HG02763 (cell line): Measurements from ENCODE around the gene DAGLA.
"Not testable (repeated sequence)": the region's sequence is repeated elsewhere in the genome, so short reads cannot be mapped to it uniquely, and the experiment has no call there.

Experiments
- ATAC-seq: cut with Tn5 transposase; IDR thresholded peaks from one replicate; pipeline ENCODE4 v1.9.1; 2021; ENCODE audit warnings: mild to moderate bottlenecking, moderate library complexity; ENCODE audit not compliant: unreplicated experiment

The DAGLA gene, protein sequence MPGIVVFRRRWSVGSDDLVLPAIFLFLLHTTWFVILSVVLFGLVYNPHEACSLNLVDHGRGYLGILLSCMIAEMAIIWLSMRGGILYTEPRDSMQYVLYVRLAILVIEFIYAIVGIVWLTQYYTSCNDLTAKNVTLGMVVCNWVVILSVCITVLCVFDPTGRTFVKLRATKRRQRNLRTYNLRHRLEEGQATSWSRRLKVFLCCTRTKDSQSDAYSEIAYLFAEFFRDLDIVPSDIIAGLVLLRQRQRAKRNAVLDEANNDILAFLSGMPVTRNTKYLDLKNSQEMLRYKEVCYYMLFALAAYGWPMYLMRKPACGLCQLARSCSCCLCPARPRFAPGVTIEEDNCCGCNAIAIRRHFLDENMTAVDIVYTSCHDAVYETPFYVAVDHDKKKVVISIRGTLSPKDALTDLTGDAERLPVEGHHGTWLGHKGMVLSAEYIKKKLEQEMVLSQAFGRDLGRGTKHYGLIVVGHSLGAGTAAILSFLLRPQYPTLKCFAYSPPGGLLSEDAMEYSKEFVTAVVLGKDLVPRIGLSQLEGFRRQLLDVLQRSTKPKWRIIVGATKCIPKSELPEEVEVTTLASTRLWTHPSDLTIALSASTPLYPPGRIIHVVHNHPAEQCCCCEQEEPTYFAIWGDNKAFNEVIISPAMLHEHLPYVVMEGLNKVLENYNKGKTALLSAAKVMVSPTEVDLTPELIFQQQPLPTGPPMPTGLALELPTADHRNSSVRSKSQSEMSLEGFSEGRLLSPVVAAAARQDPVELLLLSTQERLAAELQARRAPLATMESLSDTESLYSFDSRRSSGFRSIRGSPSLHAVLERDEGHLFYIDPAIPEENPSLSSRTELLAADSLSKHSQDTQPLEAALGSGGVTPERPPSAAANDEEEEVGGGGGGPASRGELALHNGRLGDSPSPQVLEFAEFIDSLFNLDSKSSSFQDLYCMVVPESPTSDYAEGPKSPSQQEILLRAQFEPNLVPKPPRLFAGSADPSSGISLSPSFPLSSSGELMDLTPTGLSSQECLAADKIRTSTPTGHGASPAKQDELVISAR

DNA sequence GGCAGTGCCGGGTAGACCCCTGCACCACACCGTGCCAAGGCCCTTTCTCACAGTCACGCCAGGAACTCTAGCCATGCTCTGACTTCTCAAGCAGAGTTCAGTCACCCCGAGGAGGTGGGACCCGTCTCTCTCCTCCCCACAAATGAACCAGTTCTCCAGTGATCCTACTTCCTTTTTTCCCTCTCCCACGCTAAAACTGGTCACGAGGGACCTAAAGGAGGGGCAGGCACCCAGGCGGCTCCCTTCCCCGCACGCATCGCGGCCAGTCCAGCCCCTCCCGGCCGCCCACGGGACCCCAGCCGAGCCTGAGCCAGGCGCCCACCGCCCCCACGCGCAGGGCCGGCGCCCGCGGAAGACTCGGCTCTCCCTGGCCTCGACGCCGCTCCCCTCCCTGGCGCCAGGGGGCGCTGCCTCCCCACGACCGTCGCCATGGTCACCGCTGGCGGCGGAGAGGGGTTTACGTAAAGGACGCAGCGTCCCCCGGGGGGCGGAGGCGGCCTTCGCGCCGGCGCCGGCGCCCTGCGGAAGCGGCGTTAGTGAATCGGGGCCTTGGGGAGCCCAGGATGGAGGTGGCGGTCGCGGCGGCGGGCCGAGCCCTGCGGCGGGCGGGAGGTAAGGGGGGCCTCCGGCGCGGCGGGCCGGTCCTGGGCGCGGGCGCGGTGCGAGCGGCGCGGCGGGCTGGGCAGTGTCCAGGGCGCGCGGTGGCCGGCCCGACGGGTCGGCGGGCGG is at the start of gene DAGLA:
DAGLA (plus strand) TSS at position 499 of the 729 bp plus-strand sequence. CDS start 39,765 bp downstream, outside the sequence.
- ATAC-seq, result no peak

DNA sequence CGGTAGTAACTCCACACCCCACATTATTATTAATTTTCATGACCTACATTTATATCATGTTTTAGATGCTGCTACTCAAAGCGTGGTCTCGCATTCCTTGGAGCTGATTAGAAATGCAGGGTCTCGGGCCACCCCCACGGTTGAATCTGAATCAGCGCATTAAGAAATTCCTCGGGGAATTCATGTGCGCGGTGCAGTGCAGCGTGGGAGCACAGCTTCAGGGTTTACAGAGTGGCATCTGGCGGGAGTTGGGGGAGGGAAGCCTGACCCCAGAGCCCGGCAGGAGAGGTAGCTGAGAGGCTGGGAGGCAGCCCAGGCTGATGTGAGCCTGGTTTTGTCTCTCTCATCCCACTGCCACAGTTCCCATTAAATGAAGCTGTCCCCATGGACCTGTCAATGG is 48.1 kb upstream of the DAGLA start:
- ATAC-seq, result no peak

DNA sequence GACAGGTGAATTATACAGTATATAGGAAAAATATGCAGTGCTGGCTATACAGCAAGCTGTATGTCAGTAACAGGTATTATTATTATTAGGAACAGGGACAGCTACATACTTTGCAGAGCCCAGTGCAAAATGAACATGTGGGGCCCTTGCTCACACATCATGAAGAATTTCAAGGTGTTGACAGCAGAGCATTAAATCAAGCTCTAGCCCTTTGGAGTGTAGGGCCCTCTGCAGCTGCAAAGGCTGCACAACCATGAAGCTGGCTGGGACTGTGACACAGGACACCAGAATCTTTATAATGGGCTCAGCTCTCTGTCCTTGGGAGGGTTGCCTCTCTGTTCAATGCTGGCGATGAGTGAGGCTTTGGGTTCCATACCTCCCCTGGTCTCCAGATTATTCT is 44.9 kb upstream of the DAGLA start:
- no peak for ATAC-seq

DNA sequence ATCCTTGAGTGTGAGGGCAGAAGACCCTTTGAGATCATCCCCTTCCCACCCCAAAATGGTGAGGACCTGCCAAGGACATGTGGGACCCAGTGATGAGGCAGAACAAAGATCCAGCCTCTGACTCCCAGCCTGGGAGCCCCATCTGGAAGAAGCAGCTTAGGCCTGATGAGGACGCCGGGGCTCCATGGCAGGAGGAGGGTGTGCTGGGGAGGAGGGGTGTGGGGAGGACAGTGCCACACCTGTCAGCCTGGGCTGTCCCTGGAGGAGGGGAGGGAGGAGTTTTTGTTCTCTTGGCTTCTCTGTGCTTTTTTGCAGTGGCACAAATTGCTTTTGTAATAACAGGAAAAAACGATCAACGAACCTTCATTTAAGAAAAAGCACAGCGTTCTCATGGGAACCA is 44.4 kb upstream of the DAGLA start:
- ATAC-seq, result no peak

DNA sequence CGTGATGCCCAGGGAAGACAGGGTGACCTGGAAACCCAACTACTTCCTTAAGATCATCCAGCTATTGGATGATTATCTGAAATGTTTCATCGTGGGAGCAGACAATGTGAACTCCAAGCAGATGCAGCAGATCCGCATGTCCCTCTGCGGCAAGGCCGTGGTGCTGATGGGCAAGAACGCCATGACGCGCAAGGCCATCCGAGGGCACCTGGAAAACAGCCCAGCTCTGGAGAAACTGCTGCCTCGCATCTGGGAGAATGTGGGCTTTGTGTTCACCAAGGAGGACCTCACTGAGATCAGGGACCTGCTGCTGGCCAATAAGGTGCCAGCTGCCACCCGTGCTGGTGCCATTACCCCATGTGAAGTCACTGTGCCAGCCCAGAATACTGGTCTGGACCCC is 43.5 kb upstream of the DAGLA start:
- ATAC-seq, result no peak

DNA sequence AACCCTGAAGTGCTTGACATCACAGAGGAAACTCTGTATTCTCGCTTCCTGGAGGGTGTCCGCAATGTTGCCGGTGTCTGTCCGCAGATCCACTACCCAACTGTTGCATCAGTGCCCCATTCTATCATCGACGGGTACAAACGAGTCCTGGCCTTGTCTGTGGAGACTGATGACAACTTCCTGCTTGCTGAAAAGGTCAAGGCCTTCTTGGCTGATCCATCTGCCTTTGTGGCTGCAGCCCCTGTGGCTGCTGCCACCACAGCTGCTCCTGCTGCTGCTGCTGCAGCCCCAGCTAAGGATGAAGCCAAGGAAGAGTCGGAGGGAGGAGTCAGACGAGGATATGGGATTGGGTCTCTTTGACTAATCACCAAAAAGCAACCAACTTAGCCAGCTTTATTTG is 42.9 kb upstream of the DAGLA start:
- no peak for ATAC-seq

DNA sequence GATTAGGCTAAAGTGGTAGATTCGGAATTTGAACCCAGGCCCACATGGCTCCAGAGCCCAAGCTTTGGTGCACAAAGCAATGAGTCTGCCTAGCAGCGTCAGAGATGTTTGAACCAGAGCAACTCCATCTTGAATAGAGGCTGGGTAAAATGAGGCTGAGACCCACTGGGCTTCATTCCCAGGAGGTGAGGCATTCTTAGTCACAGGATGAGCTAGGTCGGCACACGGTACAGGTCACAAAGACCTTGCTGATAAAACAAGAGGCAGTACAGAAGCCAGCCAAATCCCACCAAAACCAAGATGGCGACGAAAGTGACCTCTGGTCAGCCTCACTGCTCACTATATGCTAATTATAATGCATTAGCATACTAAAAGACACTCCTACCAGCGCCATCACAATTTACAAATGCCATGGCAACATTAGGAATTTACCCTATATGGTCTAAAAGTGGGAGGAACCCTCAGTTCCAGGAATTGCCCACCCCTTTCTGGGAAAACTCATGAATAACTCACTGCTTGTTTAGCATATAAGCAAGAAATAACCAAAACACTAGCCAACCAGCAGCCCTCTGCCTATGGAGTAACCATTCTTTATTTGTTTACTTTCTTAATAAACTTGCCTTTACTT is 40.3 kb upstream of the DAGLA start:
- ATAC-seq, result no peak

DNA sequence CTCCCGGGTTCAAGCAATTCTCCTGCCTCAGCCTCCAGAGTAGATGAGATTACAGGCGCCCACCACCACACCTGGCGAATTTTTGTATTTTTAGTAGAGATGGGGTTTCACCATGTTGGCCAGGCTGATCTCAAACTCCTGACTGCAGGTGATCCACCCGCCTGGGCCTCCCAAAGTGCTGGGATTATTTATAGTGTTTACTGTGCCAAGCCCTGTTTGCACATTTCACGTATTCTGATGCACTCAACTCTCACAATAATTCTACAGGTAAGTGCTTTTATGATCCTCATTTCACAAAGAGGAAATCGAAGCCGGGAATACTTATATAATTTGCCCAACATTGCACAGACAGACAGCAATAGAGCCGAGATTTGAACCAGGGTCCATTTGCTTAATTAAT is 38.0 kb upstream of the DAGLA start:
- no peak for ATAC-seq

DNA sequence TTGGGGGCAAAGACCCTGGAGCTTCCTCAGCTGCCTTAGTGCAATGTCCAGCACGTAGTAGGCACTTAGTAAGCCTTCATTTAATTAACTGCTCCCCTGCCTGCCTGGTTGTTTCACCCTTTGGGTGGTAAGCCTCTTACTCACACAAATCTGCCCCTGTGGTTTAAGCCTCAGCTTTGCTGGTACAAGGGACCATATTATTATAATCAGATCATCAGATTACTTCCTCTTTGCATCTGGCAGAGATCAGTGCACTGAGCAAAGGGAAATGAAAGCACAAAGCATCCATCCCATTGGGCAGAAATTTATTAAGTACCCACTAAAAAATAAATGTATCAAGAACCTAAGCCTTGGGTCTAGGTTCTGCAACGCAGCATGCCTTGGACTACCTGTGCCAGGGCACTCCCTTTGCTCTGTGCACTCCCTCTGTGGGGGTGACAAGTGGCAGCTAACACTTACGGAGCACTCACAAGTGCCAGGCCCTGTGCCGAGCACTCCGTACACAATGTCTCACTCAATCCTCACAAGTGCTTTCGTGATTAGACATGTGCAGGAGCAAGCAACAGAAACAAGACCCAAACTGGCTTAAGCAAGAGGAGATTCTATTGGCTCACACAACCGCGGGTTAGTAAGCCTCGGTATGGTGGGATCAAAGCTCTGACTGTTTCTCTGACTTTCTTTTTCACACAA is 34.9 kb upstream of the DAGLA start:
- ATAC-seq, result no peak

DNA sequence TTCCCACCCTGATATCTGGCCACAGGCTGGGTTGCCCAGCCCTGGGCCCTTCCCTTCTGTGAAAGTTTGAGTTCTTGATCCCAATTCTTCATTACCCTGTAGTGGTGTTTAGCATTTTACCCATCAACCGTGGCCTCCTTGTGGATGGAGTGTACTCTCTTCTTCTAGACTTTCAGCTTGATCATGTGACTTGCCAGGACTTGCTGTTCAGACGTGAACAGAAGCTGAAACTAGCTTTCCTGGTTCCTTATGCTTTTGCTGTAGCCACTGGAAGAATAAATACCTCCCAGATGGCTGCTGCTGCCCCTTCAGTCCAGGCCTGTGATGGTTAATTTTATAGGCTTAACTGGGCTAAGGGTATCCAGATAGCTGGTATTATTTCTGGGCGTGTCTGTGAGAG is 32.7 kb upstream of the DAGLA start:
- no peak for ATAC-seq

DNA sequence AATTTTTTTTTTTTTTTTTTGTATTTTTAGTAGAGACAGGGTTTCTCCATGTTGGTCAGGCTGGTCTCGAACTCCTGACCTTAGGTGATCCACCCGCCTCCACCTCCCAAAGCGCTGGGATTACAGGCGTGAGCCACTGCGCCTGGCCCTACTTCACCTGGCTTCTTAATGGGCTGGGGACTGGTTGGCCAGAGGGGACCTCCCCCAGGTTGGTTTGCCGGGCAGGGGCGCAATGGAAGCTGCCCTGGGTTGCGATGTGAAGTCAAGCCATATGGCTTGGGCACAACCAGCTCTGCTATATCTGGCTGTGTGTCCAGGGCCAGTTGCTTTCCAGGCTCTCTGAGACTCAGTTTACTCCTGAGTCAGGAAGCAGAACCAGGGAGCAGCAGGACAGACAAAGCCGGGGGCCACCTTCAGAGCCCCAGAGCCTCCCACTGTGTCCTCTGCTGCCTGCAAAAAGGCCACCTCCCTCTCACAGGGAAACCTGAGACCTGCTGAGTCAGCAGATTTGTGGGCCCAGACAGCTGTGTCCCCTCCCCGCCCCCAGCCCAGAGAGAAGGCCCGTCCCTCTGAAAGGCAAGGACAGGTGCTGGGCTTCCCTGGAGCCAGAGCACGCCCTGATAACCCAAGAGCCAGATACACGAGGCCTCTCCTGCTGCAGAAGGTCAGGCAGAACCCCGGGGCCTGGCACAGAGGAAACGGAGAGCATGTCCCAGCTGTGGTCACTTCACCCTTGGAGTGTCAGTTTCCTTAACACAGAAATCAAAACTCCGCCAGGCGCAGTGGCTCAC is 29.2 kb upstream of the DAGLA start:
- no peak for ATAC-seq

DNA sequence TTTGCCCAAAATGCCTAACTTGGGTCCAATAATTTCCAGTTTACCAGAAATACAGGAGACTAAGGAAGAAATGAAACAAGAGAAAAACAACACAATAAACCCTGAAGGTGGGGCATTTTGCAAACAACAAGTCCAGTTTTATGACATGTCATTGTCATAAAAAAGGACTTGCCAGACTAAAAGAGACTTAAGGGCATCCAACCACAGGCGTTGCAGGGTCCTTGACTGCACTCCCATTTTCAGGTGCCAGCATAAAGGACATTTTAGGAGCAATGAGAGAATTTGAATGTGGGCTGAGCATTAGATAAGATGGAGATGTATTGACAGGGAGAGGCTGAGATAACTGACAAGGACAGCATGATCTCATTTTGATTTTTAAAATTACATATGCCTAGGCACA is 28.1 kb upstream of the DAGLA start:
- no peak for ATAC-seq

DNA sequence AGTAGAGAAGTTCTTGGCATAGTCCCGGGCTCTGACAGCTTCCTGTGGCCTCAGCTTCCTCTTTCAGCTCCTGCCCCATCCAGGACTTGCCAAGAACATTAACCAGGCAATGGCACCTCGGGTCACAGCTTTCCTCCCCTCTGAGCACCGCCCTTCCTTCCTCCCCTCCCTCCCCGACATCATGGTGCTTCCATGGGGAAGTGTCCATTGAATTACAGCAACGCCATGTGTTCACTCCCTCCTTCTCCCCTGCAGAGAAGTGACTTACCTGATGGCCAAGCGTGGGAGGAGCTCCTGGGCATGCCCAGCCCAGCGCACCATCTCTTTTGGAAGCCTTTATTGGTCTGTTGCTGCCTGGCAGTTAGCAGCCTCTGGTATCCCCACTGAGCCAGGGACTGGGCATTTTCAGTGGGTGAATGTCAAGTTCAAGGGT is 25.8 kb upstream of the DAGLA start:
- ATAC-seq, result no peak

DNA sequence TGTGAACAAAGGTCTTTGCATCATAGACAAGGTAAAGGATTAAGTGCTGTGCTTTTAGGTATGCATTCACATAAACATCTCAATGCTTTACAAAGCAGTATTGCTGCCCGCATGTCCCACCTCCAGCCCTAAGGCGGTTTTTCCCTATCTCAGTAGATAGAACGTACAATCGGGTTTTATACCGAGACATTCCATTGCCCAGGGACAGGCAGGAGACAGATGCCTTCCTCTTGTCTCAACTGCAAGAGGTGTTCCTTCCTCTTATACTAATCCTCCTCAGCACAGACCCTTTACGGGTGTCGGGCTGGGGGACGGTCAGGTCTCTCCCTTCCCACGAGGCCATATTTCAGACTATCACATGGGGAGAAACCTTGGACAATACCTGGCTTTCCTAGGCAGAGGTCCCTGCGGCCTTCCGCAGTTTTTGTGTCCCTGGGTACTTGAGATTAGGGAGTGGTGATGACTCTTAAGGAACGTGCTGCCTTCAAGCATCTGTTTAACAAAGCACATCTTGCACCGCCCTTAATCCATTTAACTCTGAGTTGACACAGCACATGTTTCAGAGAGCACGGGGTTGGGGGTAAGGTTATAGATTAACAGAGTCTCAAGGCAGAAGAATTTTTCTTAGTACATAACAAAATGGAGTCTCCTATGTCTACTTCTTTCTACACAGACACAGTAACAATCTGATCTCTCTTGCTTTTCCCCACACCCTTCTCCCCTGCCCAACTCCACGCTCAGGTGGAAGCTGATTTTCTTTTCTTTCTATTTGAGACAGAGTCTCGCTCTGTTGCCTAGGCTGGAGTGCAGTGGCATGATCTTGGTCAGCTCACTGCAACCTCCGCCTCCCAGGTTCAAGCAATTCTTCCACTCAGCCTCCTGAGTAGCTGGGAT is 24.7 kb upstream of the DAGLA start:
- not testable (repeated sequence) for ATAC-seq

DNA sequence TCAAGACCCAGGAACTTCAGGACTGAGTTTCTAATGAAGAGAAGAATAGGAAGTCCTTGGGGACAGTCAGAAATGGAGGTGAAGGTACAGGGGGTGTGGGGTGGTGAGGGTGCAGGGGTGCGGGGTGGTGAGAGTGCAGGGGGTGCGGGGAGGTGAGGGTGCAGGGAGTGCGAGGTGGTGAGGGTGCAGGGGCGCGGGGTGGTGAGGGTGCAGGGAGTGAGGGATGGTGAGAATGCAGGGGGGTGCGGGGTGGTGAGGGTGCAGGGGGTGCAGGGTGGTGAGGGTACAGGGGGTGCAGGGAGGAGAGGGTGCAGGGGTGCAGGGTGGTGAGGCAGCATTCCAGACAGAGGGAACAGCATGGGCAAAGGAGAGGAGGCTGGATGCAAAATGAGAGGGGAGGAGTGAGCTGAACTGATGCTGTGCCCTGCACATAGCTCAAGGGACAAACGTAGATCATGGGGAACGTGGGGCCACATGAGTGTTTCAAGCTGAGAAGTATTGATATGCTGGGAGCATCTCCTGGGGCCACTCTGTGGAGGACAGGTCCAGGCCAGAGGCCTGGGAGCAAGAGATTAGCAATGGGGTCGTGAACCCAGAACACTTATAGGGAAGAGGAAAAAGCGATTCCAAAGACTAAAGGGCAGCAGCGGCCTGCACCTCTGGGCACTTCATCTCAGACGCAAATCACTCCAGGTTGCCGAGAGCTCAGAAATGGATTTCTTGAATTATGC is 23.7 kb upstream of the DAGLA start:
- ATAC-seq, result no peak

DNA sequence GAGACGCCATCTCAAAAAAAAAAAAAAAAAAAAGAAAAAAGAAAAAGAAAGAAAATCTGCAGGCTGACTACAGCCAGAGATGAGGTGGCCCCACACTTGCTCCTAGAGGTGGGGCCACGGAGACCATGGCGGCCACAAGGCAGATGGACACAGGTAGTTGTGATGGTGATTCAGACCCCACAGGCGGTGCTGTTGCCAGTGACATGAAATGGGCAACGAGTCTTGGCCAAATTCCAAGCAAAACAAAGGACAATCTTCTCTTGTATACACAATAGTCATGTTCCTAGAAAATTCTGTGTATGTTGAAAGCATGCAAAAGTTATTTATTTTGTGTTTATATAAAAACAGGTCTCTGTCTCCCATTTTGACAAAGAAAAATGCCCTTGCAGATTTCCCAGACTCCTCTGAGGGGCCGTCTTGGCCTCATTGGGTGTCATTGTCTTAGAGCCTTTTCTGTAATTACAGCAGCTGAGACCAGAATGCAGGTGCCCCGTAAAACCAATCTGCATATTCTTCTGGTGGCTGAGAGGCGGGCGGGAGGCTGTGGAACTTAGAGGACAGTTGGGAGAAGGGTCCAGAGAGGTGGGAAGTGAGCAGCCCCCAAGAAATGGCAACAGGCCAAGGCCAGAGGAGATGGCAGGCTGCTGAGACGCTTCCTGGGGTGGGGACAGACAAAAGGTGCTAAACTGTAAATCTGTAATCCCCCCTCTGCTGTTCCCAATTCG is 22.5 kb upstream of the DAGLA start:
- ATAC-seq, result no peak
